GM21423 (cell line): Measurements from ENCODE around the gene KANK2.

Experiments used
- ATAC-seq: cut with Tn5 transposase; IDR thresholded peaks from one replicate; pipeline ENCODE4 v1.9.1; 2021; ENCODE audit warnings: mild to moderate bottlenecking, moderate library complexity; ENCODE audit not compliant: unreplicated experiment

Gene KANK2

GRCh38 chr19:11197291-11198174 is at the start of gene KANK2:
Gene KANK2 (minus strand): TSS chr19:11197545. CDS start chr19:11194511, 3,034 bp downstream.
- ATAC-seq, result peak; percentile 67

GRCh38 chr19:11246941-11247340 is 49.6 kb upstream of the KANK2 start:
- no peak for ATAC-seq

GRCh38 chr19:11244846-11245589 is 47.7 kb upstream of the KANK2 start:
- ATAC-seq, result no peak

- ATAC-seq, result no peak
Observed at GRCh38 chr19:11243798-11244169, 46.4 kb upstream of the KANK2 start.

- ATAC-seq, result no peak
Observed at GRCh38 chr19:11242864-11243797, 45.8 kb upstream of the KANK2 start.

- ATAC-seq, result no peak
Observed at GRCh38 chr19:11242025-11242424, 44.7 kb upstream of the KANK2 start.

GRCh38 chr19:11240008-11240444 is 42.7 kb upstream of the KANK2 start:
- ATAC-seq, result no peak

- ATAC-seq, result no peak
Observed at GRCh38 chr19:11239377-11240000, 42.1 kb upstream of the KANK2 start, which contains the start of gene ANGPTL8. Gene ANGPTL8 (plus strand): TSS chr19:11239619. CDS start chr19:11239638, 19 bp downstream.

- no peak for ATAC-seq
Observed at GRCh38 chr19:11238781-11239376, 41.5 kb upstream of the KANK2 start.

GRCh38 chr19:11238041-11238440 is 40.7 kb upstream of the KANK2 start:
- ATAC-seq, result no peak

- ATAC-seq, result no peak
Observed at GRCh38 chr19:11237321-11237720, 40.0 kb upstream of the KANK2 start.

GRCh38 chr19:11236324-11237301 is 39.3 kb upstream of the KANK2 start:
- no peak for ATAC-seq

GRCh38 chr19:11234486-11235075 is 37.2 kb upstream of the KANK2 start:
- ATAC-seq, result no peak

- ATAC-seq, result no peak
Observed at GRCh38 chr19:11233073-11233472, 35.7 kb upstream of the KANK2 start.

- no peak for ATAC-seq
Observed at GRCh38 chr19:11232555-11232954, 35.2 kb upstream of the KANK2 start.

GRCh38 chr19:11230621-11231386 is 33.5 kb upstream of the KANK2 start:
- no peak for ATAC-seq

- ATAC-seq, result no peak
Observed at GRCh38 chr19:11227195-11227886, 30.0 kb upstream of the KANK2 start.
